Skeletal muscle satellite cell (primary cell): ENCODE measurements around the gene OGFR.
"Not testable (repeated sequence)": the region's sequence is repeated elsewhere in the genome, so short reads cannot be mapped to it uniquely, and the experiment has no call there.

Experiments used
- H3K27me3 ChIP-seq: 2 replicates; pipeline ENCODE4 v1.7.0; 2013; ENCODE audit warnings: low read length; ENCODE audit not compliant: control insufficient read depth, insufficient read depth
- H3K36me3 ChIP-seq: 2 replicates; pipeline ENCODE4 v1.7.0; 2013; ENCODE audit warnings: mild to moderate bottlenecking, control low read depth, low read length; ENCODE audit not compliant: insufficient read depth
- H3K4me1 ChIP-seq: 2 replicates; pipeline ENCODE4 v1.7.0; 2013; ENCODE audit warnings: low read length; ENCODE audit not compliant: control insufficient read depth, insufficient read depth
- H3K4me2 ChIP-seq: 2 replicates; pipeline ENCODE4 v1.7.0; 2013; ENCODE audit warnings: mild to moderate bottlenecking, low read length
- H3K4me3 ChIP-seq: 2 replicates; pipeline ENCODE4 v1.7.0; 2013; ENCODE audit warnings: low read length
- H3K9ac ChIP-seq: 2 replicates; pipeline ENCODE4 v1.7.0; 2013; ENCODE audit warnings: mild to moderate bottlenecking, low read depth, low read length, moderate library complexity
- H3K9me3 ChIP-seq: replicated peaks from 2 replicates; pipeline ENCODE4 v1.7.0; 2013; ENCODE audit warnings: mild to moderate bottlenecking, control low read depth, low read length

Gene OGFR

DNA sequence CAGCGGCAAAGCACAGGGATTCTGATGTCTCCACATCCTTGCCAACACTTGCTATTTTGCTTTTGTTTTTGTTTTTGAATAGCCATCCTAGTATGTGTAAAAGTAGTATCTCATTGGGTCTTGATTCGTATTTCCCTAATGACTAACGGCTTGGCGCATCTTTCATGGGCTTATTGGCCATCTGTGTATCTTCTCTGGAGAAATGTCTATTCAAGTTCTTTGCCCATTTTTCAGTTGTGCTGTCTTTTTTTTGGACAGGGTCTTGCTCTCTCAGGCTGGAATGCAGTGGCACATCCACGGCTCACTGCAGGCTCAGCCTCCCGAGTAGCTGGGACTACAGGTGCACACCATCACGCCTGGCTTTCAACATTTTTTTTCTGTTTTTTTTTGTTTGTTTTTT, 39.5 kb downstream of the OGFR start:
- Histone ChIP-seq H3K9ac (no peak overlapping the region), H3K4me3 (no peak overlapping the region)

DNA sequence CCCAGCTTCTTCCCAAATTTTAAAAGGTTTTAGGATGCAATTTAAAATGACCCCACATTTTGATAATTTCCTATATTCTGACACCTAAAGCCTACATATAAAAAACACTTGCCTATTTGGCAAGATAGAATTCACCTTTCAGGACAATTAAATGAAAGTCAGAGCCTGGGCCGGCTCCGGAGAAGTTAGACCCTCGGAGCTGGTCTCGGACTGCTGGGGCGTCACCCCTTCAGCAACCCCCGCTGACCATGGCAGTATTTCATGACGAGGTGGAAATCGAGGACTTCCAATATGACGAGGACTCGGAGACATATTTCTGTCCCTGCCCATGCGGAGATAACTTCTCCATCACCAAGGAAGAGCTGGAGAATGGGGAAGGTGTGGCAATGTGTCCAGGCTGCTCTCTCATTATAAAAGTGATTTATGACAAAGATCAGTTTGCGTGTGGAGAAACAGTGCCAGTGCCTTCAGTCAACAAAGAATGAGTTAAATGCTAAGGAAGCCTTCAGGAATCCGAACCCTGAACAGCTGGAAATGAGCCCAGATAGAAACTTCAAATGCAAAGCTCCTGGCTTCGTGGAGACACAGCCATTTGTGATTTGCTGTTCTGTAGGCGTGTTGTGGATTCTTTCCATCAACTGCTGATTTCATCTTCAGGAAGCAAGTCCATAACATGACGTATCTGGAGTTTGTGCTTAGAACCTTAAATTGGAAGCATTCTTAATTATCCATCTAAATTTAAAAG, 41.0 kb downstream of the OGFR start:
- Histone ChIP-seq H3K36me3 (peaks cover 14% of the 10 kb centered on the region), H3K9me3 (no peaks in the 10 kb centered on the region), H3K9ac (no peak overlapping the region), H3K4me2 (no peak overlapping the region), H3K4me3 (no peak overlapping the region), H3K4me1 (peaks cover 5% of the 10 kb centered on the region), H3K27me3 (no peaks in the 10 kb centered on the region)

More for the DNA sequence above, 39.5 kb downstream of the OGFR start:
- Histone ChIP-seq H3K4me1 (peaks cover 5% of the 10 kb centered on the region), H3K4me2 (no peak overlapping the region), H3K36me3 (peaks cover 14% of the 10 kb centered on the region), H3K9me3 (no peaks in the 10 kb centered on the region), H3K27me3 (no peaks in the 10 kb centered on the region)

DNA sequence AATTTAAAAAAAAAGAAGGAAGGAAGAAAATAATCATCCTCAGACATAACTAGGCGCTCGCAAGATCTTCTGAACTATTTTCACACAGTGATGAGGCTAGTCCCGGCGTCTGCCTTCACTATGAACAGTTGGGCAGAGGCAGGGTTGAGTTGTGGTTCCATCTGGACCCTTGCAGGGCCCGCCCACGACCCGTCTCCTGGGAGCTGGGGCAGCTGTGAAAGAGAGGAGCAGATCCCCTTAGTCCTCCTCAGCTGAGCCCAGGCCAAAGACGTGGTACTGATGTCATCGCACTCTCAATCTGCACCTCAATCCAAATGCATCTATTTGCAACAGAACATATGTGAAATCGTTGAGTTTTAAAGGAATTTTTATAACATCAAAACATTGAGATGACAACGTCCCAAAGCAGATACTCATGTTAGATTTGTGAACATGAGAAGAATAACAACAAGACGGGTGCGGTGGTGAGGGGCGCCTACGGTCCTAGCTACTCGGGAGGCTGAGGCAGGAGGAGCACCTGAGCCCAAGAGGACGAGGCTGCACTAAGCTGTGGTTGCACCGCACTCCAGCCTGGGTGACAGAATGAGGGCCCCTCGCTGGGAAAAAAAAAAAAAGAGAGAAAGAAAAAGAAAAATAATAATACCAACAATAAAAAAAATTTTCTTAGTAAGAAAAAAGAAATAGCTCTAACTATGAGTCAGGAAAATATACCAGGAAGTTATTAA, 41.7 kb downstream of the OGFR start:
- Histone ChIP-seq H3K27me3 (no peaks in the 10 kb centered on the region), H3K9me3 (no peaks in the 10 kb centered on the region), H3K4me1 (peaks cover 5% of the 10 kb centered on the region), H3K36me3 (peaks cover 10% of the 10 kb centered on the region), H3K9ac (no peak overlapping the region), H3K4me2 (no peak overlapping the region), H3K4me3 (no peak overlapping the region)

DNA sequence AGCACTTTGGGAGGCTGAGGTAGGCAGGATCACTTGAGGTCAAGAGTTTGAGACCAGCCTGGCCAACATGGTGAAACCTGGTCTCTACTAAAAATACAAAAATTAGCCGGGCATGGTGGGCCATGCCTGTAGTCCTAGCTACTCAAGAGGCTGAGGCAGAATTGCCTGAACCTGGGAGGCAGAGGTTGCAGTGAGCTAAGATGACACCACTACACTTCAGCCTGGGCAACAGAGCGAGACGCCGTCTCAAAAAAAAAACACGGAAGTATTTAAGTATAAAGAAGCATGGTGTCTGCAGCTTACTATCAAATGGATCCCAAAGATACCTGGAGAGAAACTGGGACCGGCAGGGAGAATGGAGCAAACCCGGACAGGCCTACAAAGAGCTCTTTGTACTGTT, 44.3 kb downstream of the OGFR start:
- not testable (repeated sequence) for H3K9me3 ChIP-seq, H3K4me1 ChIP-seq, H3K9ac ChIP-seq, H3K27me3 ChIP-seq, H3K4me2 ChIP-seq, H3K4me3 ChIP-seq
- peaks cover 27% of the 10 kb centered on the region for H3K36me3 ChIP-seq

DNA sequence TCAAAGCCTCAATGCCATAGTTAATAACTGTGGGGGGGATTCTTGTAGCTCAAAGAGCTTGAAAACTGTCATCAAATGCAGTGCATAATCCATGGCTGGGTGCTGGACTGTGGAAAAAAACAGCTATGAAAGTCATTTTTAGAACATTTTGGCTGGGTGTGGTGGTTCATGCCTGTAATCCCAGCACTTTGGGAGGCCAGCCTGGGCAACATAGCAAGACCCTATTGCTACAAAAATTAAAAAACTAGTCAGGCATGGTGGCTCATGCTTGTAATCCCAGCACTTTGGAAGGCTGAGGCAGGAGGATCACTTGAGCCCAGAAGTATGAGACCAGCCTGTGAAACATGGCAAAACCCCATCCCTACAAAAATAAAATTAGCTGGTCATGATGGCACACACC, 44.8 kb downstream of the OGFR start:
- H3K4me1 ChIP-seq, result peaks cover 5% of the 10 kb centered on the region
- no peak overlapping the region for H3K4me2 ChIP-seq
- H3K36me3 ChIP-seq, result peaks cover 32% of the 10 kb centered on the region

DNA sequence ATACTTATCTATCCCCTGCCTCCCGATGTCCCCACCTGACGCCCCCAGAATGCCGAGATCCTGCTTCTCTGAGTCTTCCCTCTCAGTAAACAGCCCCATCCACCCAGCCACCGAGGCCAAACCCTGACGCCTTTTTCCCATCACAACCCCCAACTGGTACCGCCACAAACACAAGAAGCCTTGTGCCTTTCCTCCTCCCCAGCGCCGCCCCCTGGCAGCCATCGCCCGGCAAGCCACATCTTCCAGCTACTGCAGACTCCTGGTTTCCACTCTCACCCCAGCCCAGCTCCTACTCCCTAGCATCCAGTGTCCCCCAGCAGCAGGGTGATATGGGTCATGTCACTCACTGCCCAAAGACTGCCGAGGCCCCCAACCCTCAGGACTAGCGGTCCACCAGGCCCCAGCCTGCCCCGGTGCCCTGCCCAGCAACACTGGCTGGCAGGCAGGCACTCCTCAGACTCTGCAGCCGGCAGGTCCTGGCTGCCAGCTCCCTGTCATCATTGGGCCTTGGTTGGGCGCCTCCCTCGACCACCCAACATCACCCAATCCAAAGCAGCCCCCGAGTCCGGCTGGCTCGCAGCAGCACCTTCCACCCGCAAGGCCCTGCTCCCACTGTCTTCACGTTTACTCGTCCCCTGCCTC, 45.8 kb downstream of the OGFR start:
- Histone ChIP-seq H3K27me3 (no peaks in the 10 kb centered on the region), H3K4me1 (peaks cover 5% of the 10 kb centered on the region), H3K4me3 (no peak overlapping the region), H3K9ac (no peak overlapping the region), H3K9me3 (no peaks in the 10 kb centered on the region), H3K36me3 (peaks cover 34% of the 10 kb centered on the region), H3K4me2 (no peak overlapping the region)

More for the DNA sequence above, 44.8 kb downstream of the OGFR start:
- no peaks in the 10 kb centered on the region for H3K9me3 ChIP-seq
- no peaks in the 10 kb centered on the region for H3K27me3 ChIP-seq
- H3K9ac ChIP-seq, result no peak overlapping the region
- no peak overlapping the region for H3K4me3 ChIP-seq

DNA sequence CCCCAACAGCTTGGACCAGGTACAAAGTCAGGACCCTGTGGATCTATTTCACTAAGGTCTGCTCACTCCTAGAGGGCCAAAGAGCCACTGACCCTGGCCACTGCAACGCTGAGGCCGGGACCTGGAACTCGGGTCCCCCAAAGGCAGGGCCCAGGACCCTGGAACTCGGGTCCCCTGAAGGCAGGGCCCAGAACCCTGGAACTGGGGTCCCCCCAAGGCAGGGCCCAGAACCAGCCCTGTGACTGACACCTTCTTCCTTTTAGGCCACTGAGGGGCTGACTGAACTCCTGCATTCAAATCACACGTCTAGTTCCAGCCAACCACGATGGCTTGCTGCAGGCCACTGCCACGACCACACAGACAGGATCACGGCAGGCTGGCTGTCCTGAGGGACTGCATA, 47.6 kb downstream of the OGFR start:
- Histone ChIP-seq H3K9ac (no peak overlapping the region), H3K4me3 (no peak overlapping the region), H3K4me2 (no peak overlapping the region), H3K27me3 (no peaks in the 10 kb centered on the region), H3K4me1 (peaks cover 5% of the 10 kb centered on the region), H3K9me3 (no peaks in the 10 kb centered on the region), H3K36me3 (peaks cover 32% of the 10 kb centered on the region)

DNA sequence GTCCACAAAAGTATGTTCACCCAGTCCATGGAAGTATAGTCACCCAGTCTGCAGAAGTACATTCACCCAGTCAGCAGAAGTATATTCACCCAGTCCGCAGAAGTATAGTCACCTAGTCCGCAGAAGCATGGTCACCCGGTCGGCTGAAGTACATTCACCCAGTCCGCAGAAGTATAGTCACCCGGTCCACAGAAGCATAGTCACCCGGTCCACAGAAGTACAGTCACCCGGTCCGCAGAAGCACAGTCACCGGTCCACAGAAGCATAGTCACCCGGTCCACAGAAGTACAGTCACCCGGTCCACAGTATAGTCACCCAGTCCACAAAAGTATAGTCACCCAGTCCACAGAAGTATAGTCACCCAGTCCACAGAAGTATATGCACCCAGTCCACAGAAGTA, 48.2 kb downstream of the OGFR start:
- H3K9me3 ChIP-seq, result no peaks in the 10 kb centered on the region
- H3K4me3 ChIP-seq, result no peak overlapping the region
- no peak overlapping the region for H3K9ac ChIP-seq
- H3K4me1 ChIP-seq, result peaks cover 4% of the 10 kb centered on the region
- H3K27me3 ChIP-seq, result no peaks in the 10 kb centered on the region
- H3K4me2 ChIP-seq, result no peak overlapping the region
- peaks cover 34% of the 10 kb centered on the region for H3K36me3 ChIP-seq

DNA sequence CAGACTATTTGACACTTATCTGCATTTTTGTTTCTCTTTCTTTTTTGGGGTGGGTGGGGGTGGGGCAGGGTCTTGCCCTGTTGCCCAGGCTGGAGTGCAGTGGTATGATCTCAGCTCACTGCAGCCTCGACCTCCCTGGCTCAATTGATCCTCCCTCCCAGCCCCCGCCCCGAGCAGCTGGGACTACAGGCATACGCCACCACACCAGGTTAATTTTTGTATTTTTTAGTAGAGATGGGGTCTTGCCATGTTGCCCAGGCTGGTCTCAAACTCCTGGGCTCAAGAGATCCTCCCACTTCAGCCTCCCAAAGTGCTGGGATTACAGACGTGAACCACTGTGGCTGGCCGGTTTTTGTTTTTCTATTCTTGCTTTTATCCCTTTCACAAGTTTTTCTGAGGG, 48.7 kb downstream of the OGFR start:
- H3K4me2 ChIP-seq, H3K27me3 ChIP-seq, H3K4me3 ChIP-seq, H3K9me3 ChIP-seq, H3K9ac ChIP-seq, H3K4me1 ChIP-seq: not testable (repeated sequence)
- H3K36me3 ChIP-seq, result peaks cover 34% of the 10 kb centered on the region

DNA sequence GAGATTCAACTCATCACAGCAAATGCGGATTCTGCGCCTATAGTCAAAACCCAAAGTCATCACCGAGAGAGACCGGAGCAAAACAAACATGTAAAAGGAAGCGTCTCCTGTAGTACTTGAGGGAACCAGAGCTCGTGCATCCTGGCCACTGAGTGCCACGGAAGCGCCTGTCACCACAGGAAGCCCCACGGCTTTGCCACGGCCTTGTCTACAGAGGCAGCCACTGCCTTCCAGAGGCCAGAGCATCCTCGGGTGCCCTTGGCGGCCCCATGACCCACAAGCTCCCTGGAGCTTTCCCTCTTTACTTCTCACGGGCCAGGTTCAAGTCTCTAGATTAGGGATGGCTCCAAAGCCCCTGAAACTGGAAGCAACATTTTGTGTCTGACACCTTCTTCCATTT, 49.5 kb downstream of the OGFR start:
- no peak overlapping the region for H3K4me2 ChIP-seq
- no peaks in the 10 kb centered on the region for H3K9me3 ChIP-seq
- no peaks in the 10 kb centered on the region for H3K4me1 ChIP-seq
- H3K9ac ChIP-seq, result no peak overlapping the region
- peaks cover 34% of the 10 kb centered on the region for H3K36me3 ChIP-seq
- H3K27me3 ChIP-seq, result no peaks in the 10 kb centered on the region
- H3K4me3 ChIP-seq, result no peak overlapping the region

DNA sequence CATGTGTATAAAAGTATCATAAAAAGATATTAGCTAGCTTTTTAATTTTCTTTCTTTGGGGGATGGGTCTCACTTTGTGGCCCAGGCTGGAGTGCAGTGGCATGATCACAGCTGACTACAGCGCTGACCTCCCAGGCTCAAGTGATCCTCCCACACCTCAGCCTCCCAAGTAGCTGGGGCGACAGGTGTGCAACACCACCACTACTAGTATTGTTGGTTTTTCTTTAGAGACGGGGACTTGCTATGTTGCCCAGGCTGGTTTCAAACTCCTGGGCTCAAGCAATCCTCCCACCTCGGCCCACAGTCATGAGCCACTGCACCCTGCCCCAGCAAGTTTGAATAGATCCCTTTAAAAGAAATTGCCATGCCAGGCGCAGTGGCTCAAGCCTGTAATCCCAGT, 50.5 kb downstream of the OGFR start:
- peaks cover 34% of the 10 kb centered on the region for H3K36me3 ChIP-seq
- H3K9ac ChIP-seq, result no peak overlapping the region
- H3K9me3 ChIP-seq, result no peaks in the 10 kb centered on the region

More for the DNA sequence above, 50.5 kb downstream of the OGFR start:
- no peak overlapping the region for H3K4me3 ChIP-seq
- peaks cover 5% of the 10 kb centered on the region for H3K4me1 ChIP-seq
- no peaks in the 10 kb centered on the region for H3K27me3 ChIP-seq
- no peak overlapping the region for H3K4me2 ChIP-seq
